GM18507 (cell line): ENCODE measurements around the gene BTBD2.

Source experiments
- DNase-seq: peaks from one replicate; pipeline ENCODE4 v3.0.0; 2011; ENCODE audit warnings: low read depth; ENCODE audit not compliant: insufficient read length; ENCODE audit errors: extremely low spot score
- FAIRE-seq: peaks from 2 replicates; lab custom pipeline; 2011; peaks lifted over from hg19 to GRCh38; lab: Jason Lieb, UNC

The BTBD2 gene

DNA sequence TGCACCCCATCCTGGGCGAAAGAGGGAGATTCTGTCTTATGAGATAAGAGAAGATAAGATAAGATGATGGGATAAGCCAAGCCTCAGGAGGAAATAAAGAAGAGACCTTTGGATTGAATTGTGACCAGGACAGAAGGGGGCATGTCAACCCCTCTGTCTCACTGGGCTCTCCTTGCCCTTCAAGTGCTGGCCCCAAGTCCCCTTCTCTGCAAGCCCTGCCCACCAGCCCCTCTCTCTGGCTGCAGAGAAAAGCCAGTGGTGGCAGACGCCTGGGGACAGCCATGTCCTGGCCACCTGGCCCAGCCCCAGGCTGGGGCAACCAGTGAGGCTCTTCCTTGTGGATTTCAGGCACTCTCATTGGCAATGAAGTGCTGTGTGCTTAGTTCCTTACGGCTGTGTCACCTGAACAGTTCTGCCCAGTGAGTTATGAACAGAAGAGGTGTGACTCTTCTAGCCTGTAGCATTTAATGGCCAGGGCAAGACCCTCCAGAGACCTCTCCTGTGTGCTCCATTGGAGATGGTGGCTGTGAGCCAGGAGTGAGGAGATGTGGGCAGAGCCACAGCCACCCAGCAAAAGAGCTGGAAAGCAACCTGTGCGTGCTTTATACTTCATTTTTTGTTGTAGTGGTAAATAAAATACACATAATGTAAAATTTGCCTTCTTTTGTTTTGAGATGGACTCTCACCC lies 6.1 kb upstream of the BTBD2 start:
- no peak for DNase-seq
- no peak for FAIRE-seq

DNA sequence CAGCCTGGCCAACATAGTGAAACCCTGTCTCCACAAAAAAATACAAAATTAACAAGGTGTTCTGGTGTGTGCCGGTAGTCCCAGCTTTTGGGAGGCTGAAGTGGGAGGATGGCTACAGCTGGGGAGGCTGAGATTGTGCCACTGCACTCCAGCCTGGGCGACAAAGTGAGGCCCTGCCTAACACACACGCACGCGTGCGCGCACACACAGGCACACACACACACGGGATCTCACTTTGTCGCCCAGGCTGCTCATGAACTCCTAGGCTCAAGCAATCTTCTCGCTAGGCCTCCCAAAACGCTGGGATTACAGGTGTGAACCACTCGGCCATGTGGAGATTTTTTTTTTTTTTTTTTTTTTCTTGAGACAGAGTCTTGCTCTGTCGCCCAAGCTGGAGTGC lies 3.2 kb upstream of the BTBD2 start:
- FAIRE-seq (no peak), DNase-seq (no peak)

DNA sequence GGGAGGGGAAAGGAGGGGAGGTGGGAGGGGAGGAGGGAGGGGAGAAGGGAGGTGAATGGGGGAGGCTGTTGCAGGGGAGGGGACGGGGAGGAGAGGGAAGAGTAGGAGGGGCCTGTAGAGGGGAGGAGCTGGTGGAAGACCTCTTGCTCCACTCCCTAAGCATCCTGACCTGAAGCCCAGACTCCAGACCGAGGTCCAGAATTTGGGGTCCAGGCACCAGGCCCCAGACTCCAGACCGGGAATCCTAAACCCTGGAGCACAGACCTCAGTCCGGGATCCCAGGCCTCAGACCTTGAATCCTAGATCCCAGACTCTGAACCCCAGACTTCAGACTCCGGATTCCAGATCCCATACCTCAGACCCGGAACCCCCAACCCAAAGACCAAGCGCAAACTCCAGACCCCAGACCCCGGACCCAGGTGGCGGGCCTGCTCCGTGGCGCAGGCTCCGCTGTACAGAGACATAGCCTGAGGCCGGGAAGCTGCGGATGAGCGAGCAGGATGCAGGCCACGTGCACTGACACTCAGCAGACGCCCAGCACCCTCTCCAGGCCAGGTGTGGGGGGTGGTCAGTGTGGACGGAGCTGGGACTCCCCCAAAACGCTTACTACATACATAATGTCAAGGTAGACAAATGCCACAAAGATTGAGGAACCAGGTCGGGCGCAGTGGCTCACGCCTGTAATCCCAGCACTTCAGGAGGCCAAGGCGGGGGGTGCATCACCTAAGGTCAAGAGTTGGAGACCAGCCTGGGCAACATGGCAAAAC lies 710 bp upstream of the BTBD2 start:
- FAIRE-seq = peak; percentile 67
- peak; percentile 54 for DNase-seq

DNA sequence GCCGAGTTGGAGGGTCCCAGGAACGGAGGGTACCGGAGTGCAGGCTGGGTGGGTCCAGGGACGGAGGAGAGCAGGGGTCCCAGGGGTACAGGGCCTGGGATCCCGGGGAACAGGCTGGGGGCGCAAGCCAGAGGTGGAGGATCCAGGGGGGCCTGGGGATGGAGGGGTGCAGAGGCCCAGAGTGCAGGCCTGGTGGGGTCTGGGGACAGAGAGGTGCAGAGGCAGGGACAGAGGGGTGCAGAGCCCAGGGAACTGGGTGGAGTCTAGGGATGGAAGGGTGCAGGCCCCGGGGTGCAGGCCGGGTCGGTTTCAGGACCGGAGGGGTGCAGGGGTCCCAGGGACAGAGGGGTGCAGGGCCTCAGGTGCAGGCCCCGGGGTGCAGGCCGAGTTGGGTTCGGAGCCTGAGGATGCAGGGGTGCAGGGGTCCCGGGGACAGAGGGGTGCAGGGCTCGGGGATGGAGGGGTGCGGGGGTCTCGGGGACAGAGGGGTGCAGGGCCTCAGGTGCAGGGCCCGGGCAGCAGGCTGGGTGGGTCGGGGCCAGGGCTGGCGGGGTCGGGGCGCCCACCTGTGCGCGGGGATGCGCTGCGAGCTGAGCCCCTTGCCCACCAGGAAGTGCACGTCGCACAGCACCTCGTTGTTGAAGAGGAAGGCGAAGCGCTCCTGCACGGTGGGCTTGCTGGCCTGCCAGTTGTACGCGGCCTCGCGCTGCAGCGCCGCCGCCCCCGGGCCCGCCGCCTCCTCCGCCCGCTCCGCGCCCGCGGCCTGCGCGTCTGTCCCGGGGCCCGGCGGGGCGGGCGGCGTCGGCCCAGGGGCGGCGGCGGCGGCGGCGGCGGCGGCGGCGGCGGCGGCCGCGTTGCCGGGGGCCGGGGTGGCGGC lies 545 bp downstream of the BTBD2 start:
- peak; percentile 51 for DNase-seq
- no peak for FAIRE-seq

DNA sequence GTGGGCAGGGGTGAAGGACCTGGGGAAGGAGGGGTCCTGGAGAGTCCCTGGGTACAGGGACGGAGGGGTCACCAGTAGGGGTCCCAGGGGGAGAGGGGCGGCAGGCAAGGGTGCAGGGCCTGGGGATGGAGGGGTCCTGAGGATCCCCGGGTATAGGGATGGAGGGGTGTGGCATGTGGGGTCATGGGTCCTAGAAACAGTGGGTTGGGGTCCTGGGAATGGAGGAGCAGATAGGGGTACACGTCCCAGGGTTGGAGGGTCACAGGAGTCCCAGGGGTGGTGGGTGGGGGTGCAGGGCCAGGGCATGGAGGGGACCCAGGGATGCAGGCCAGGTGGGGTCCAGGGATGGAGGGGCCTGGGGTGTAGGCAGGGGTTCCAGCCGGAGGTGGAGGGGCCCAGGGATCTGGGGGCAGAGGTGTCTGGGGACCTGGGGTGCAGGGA lies 1.4 kb downstream of the BTBD2 start:
- DNase-seq = no peak
- no peak for FAIRE-seq

- DNase-seq (no peak), FAIRE-seq (no peak)
Measured at GRCh38 chr19:2013683-2013961, 1.9 kb downstream of the BTBD2 start.

DNA sequence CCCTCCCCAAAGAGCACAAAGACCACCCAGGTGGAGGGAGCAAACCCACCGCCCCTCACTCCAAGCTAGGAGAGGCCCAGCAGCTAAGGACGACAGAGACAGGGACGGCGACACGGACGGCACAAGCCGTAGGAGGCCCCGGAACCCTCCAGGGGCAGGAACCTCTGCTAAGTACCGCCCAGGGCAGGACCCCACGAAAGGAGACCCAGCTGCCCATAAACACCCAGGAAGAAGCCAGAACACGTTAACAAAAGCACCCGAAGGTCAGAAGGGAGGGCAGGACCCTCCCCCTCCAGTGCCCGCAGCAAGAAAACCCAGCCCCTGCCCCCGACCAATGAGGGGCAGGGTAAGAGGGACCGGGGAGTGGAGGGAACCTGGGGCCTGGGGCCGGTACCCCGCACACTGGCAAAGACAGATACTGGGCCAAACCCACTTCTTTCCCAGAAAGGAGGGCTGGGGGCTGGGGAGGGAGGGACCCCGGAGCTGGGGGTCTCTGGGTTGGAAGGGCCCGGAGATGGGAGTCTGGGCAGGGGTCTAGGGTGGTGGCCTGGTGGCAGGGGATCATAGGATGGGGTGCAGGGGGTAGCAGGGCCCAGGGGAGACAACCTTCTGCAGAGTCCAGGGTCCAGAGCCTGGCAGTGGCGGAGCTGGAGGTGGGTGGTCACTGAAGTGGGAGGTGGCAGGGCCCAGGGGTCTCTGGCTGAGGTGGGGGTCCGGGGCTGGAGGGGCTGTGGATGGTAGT lies 2.4 kb downstream of the BTBD2 start:
- no peak for FAIRE-seq

GRCh38 chr19:2011169-2011568 lies 4.3 kb downstream of the BTBD2 start:
- DNase-seq (no peak), FAIRE-seq (no peak)

More for the DNA sequence above, 2.4 kb downstream of the BTBD2 start:
- no peak for DNase-seq

GRCh38 chr19:2010135-2010668 lies 5.3 kb downstream of the BTBD2 start:
- FAIRE-seq (no peak), DNase-seq (no peak)

- FAIRE-seq = no peak
Measured at GRCh38 chr19:2003874-2004273, 11.6 kb downstream of the BTBD2 start.

GRCh38 chr19:1999856-2000515 lies 15.5 kb downstream of the BTBD2 start:
- FAIRE-seq = no peak
- DNase-seq = no peak

More at GRCh38 chr19:2003874-2004273, 11.6 kb downstream of the BTBD2 start:
- no peak for DNase-seq

DNA sequence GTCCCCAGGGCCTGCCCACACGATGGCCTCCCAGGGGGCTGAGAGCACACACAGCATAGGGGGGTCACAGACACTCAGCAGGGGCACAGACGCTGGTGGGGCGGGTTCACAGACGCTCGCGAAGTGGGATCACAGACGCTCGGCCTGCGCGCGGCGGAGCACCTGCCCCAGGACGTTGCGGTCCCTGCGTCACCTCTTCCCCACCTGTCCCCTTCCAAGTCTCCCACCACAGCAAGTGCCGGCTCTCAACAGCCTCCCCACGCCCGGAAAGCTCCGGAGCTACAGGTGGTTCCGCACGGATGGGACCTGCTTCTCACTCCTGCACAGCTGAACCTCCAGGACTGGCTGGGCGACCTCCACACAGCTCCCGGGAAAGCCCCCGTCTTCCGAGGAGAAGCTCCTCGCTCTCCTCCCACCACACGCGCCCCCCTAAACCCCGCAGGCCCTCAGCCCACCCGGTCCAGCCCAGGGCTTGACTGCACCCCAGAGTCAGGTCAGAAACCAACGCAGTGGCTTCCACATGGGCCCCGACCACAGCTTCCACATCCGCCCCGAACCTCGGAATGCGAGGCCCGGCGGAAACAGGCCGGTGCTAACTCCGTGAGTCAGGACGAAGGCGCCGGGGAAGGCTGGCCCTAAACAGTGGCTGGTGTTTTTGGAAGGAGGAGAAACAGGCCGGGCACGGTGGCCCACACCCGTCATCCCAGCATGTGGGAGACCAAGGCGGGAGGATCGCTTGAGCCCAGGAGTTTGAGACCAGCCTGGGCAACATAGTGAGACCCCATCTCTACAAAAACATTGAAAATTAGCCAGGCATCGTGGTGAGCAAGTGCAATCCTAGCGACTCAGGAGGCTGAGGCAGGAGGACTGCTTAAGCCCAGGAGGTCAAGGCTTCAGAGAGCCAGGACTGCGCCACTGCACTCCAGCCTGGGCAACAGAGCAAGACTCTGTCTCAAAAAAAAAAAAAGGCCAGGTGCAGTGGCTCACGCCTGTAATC lies 16.5 kb downstream of the BTBD2 start:
- no peak for FAIRE-seq
- no peak for DNase-seq

DNA sequence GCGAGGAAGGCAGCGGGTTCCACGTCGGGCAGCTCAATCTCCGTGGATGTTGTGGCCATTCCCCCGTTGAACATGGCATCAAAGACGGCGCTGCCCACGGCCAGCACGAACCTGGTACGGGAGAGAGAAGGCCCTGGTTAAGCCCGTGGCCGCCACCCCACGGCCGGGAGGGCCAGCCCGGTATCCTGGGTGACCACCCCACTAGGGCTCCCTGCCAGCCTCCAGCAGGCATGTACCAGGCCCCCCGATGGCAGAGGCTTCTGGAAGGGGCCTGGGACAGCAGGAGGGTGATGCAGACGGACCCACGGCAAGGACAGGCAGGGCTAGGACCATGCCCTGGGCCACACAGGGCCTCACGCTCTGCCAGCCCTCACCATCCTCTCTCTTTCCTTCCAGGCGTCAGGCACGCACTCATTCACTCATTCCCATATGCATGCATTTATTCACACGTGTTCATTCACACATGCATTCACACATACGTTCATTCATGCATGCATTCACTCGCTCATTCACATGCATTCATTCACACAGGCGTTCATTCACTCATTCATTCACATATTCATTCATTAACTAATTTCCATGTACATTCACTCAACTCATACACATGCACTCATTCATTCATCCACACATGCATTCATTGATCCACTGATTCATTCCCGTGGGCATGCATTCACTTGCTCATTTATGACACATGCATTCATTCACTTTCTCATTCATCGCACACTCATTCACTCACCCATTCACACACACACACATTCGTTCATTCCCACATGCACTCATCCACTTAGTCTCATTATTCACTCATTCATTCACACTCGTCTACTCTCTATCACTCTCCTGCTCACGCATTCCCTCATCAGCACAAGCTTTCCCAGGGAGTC lies 17.9 kb downstream of the BTBD2 start:
- FAIRE-seq (no peak), DNase-seq (no peak)

- FAIRE-seq (no peak), DNase-seq (no peak)
Measured at GRCh38 chr19:1992759-1993260, 22.7 kb downstream of the BTBD2 start.

- DNase-seq (no peak), FAIRE-seq (no peak)
Measured at GRCh38 chr19:1991018-1991913, 24.2 kb downstream of the BTBD2 start.
